SK-N-SH (cell line): Measurements from ENCODE around the gene ESM1.

ENCODE experiments used
- CTCF ChIP-seq: fragments of 200-600 bp; sonication (generic); IDR thresholded peaks from 2 replicates; pipeline ENCODE4 v1.6.1; 2017; ENCODE audit warnings: antibody characterized with exemption, mild to moderate bottlenecking, moderate library complexity
- FOXJ3 ChIP-seq: sonication (generic); formaldehyde crosslinking; IDR thresholded peaks from 2 replicates; pipeline ENCODE4 v1.5.1; 2020; ENCODE audit warnings: mild to moderate bottlenecking, missing genetic modification reagents
- IRF3 ChIP-seq: fragments of 150-350 bp; IDR thresholded peaks from 2 replicates; pipeline ENCODE4 v1.6.1; 2016; ENCODE audit warnings: mild to moderate bottlenecking, low read depth, low read length
- JUND ChIP-seq: IDR thresholded peaks from 2 replicates; pipeline ENCODE4 v1.4.0; 2012
- POLR2AphosphoS5 ChIP-seq: IDR thresholded peaks from 2 replicates; pipeline ENCODE4 v1.6.1; 2012; ENCODE audit warnings: low read depth, low read length
- RFX5 ChIP-seq: IDR thresholded peaks from 2 replicates; pipeline ENCODE4 v1.6.1; 2012; ENCODE audit warnings: mild to moderate bottlenecking, improper control_type of control experiment, low read length
- SIN3A ChIP-seq: IDR thresholded peaks from 2 replicates; pipeline ENCODE4 v1.6.1; 2012; ENCODE audit warnings: low read depth, mild to moderate bottlenecking, low read length, moderate library complexity, borderline replicate concordance
- TAF1 ChIP-seq: IDR thresholded peaks from 2 replicates; pipeline ENCODE4 v1.6.1; 2012; ENCODE audit warnings: low read depth, mild to moderate bottlenecking, low read length, moderate library complexity, borderline replicate concordance
- USF2 ChIP-seq: fragments of 150-350 bp; IDR thresholded peaks from 2 replicates; pipeline ENCODE4 v1.6.1; 2017; ENCODE audit warnings: antibody characterized with exemption, low read length, low read depth, borderline replicate concordance
- YY1 ChIP-seq: IDR thresholded peaks from 2 replicates; pipeline ENCODE4 v1.4.0; 2012; ENCODE audit warnings: low read depth, mild to moderate bottlenecking
- TF ChIP-seq, protein P1 (sequence below): IDR thresholded peaks from 2 replicates; pipeline ENCODE4 v1.6.1; 2012; ENCODE audit warnings: mild to moderate bottlenecking, low read depth, low read length, moderate library complexity
- TF ChIP-seq, protein P2 (sequence below): IDR thresholded peaks from 2 replicates; pipeline ENCODE4 v1.4.0; 2012; ENCODE audit warnings: low read depth, borderline replicate concordance

- no peak for TF ChIP-seq TAF1
- no peak for TF ChIP-seq FOXJ3
- no peak for TF ChIP-seq USF2
- no peak for TF ChIP-seq CTCF
- TF ChIP-seq, protein P1, sequence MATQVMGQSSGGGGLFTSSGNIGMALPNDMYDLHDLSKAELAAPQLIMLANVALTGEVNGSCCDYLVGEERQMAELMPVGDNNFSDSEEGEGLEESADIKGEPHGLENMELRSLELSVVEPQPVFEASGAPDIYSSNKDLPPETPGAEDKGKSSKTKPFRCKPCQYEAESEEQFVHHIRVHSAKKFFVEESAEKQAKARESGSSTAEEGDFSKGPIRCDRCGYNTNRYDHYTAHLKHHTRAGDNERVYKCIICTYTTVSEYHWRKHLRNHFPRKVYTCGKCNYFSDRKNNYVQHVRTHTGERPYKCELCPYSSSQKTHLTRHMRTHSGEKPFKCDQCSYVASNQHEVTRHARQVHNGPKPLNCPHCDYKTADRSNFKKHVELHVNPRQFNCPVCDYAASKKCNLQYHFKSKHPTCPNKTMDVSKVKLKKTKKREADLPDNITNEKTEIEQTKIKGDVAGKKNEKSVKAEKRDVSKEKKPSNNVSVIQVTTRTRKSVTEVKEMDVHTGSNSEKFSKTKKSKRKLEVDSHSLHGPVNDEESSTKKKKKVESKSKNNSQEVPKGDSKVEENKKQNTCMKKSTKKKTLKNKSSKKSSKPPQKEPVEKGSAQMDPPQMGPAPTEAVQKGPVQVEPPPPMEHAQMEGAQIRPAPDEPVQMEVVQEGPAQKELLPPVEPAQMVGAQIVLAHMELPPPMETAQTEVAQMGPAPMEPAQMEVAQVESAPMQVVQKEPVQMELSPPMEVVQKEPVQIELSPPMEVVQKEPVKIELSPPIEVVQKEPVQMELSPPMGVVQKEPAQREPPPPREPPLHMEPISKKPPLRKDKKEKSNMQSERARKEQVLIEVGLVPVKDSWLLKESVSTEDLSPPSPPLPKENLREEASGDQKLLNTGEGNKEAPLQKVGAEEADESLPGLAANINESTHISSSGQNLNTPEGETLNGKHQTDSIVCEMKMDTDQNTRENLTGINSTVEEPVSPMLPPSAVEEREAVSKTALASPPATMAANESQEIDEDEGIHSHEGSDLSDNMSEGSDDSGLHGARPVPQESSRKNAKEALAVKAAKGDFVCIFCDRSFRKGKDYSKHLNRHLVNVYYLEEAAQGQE: no peak
- no peak for TF ChIP-seq IRF3
- no peak for TF ChIP-seq POLR2AphosphoS5
- TF ChIP-seq, protein P2, sequence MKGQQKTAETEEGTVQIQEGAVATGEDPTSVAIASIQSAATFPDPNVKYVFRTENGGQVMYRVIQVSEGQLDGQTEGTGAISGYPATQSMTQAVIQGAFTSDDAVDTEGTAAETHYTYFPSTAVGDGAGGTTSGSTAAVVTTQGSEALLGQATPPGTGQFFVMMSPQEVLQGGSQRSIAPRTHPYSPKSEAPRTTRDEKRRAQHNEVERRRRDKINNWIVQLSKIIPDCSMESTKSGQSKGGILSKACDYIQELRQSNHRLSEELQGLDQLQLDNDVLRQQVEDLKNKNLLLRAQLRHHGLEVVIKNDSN: no peak
- TF ChIP-seq YY1: no peak
- TF ChIP-seq RFX5: no peak
- TF ChIP-seq SIN3A: no peak
- no peak for TF ChIP-seq JUND
These were observed 11.7 kb upstream of the ESM1 start for GRCh38 chr5:54997081-54997480.
